T-helper 17 cell (primary cell): ENCODE results near the gene TCF20. TPM values are rescaled to one million over a fixed set of nuclear protein-coding genes. Genes with fewer than 3 reads are reported as not detected.
A peak's percentile ranks its signal among the peaks of the same experiment; 100 is the strongest.

Source experiments
- ATAC-seq: fragments of 150-1000 bp; cut with Tn5 transposase; 2 replicates; pipeline ENCODE4 v1.10.0; 2021; ENCODE audit warnings: mild to moderate bottlenecking, moderate library complexity
- DNase-seq, 3 donors: peaks; one replicate each; pipeline versions ENCODE4 v3.0.0 to v3.0.0-alpha.2; 2020 to 2021
- H3K9me3 ChIP-seq: one replicate; pipeline ENCODE4 v1.7.0; 2013; ENCODE audit warnings: low read length, mild to moderate bottlenecking; ENCODE audit not compliant: control insufficient read depth, poor library complexity, severe bottlenecking
- H3K27ac Mint-ChIP-seq: one replicate; pipeline ENCODE4 v1.8.0; 2022; ENCODE audit warnings: mild to moderate bottlenecking, moderate library complexity, mixed read lengths
- H3K27me3 Mint-ChIP-seq: one replicate; pipeline ENCODE4 v1.8.0; 2022; ENCODE audit warnings: mixed read lengths
- H3K36me3 Mint-ChIP-seq: one replicate; pipeline ENCODE4 v1.8.0; 2022; ENCODE audit warnings: low read depth, mixed read lengths
- H3K4me1 Mint-ChIP-seq: one replicate; pipeline ENCODE4 v1.8.0; 2022; ENCODE audit warnings: mild to moderate bottlenecking, mixed read lengths
- H3K4me3 Mint-ChIP-seq: one replicate; pipeline ENCODE4 v1.8.0; 2022; ENCODE audit warnings: mild to moderate bottlenecking, moderate library complexity, mixed read lengths
- total RNA-seq, 4 donors: library from RNA in 2 of 4; stranded (reverse) in 2 of 4; gene quantifications; one replicate each; pipeline ENCODE4 v1.2.3 and lab custom pipeline; 2022 to 2026

TCF20 gene
- total RNA-seq, 2 donors from 2014 or later: 68.7 to 81.9 TPM

- Mint-ChIP-seq H3K4me3 (peak overlapping the region; percentile 67), H3K4me1 (peaks cover 18% of the 10 kb centered on the region), H3K27me3 (no peaks in the 10 kb centered on the region), H3K27ac (no peak overlapping the region), H3K36me3 (no peaks in the 10 kb centered on the region)
- no peaks in the 10 kb centered on the region for H3K9me3 ChIP-seq
- no peak for DNase-seq
- no peak for ATAC-seq
Measured at GRCh38 chr22:42271906-42272305, 1.5 kb upstream of the TCF20 start.

GRCh38 chr22:42271191-42271813 is 849 bp upstream of the TCF20 start:
- DNase-seq (no peak), ATAC-seq (no peak)
- Mint-ChIP-seq H3K4me3 (peak overlapping the region; percentile 67), H3K27me3 (no peaks in the 10 kb centered on the region), H3K4me1 (peaks cover 18% of the 10 kb centered on the region), H3K36me3 (no peaks in the 10 kb centered on the region), H3K27ac (no peak overlapping the region)
- H3K9me3 ChIP-seq: no peaks in the 10 kb centered on the region

- Mint-ChIP-seq H3K36me3 (no peaks in the 10 kb centered on the region), H3K27ac (peak overlapping the region; percentile 93), H3K27me3 (no peaks in the 10 kb centered on the region), H3K4me1 (peaks cover 24% of the 10 kb centered on the region), H3K4me3 (peak overlapping the region; percentile 96)
- DNase-seq: no peak
- no peaks in the 10 kb centered on the region for H3K9me3 ChIP-seq
- peak; percentile 60 for ATAC-seq
Measured at GRCh38 chr22:42270176-42270509, 310 bp downstream of the TCF20 start.

- DNase-seq: peak; percentile 41 to 64 (median 60)
- no peaks in the 10 kb centered on the region for H3K27me3 Mint-ChIP-seq
- H3K27ac Mint-ChIP-seq: peak overlapping the region; percentile 93
- peak overlapping the region; percentile 96 for H3K4me3 Mint-ChIP-seq
- no peaks in the 10 kb centered on the region for H3K9me3 ChIP-seq
- peak; percentile 64 for ATAC-seq
- H3K36me3 Mint-ChIP-seq: no peaks in the 10 kb centered on the region
- peaks cover 30% of the 10 kb centered on the region for H3K4me1 Mint-ChIP-seq
Measured at GRCh38 chr22:42269432-42270175, 849 bp downstream of the TCF20 start.

GRCh38 chr22:42268852-42269410 is 1.5 kb downstream of the TCF20 start:
- Mint-ChIP-seq H3K4me3 (peak overlapping the region; percentile 96), H3K36me3 (no peaks in the 10 kb centered on the region), H3K4me1 (peaks cover 36% of the 10 kb centered on the region), H3K27me3 (no peaks in the 10 kb centered on the region), H3K27ac (peak overlapping the region; percentile 93)
- no peak for ATAC-seq
- no peak for DNase-seq
- no peaks in the 10 kb centered on the region for H3K9me3 ChIP-seq

GRCh38 chr22:42265321-42265720 is 5.1 kb downstream of the TCF20 start:
- no peak overlapping the region for H3K4me3 Mint-ChIP-seq
- ATAC-seq: no peak
- DNase-seq: no peak
- H3K27me3 Mint-ChIP-seq: no peaks in the 10 kb centered on the region
- H3K9me3 ChIP-seq: no peaks in the 10 kb centered on the region
- H3K27ac Mint-ChIP-seq: peak overlapping the region; percentile 84
- no peaks in the 10 kb centered on the region for H3K36me3 Mint-ChIP-seq
- peaks cover 65% of the 10 kb centered on the region for H3K4me1 Mint-ChIP-seq

- DNase-seq (no peak), ATAC-seq (no peak)
- Mint-ChIP-seq H3K4me1 (peaks cover 71% of the 10 kb centered on the region), H3K27me3 (no peaks in the 10 kb centered on the region), H3K4me3 (no peak overlapping the region), H3K27ac (peak overlapping the region; percentile 84), H3K36me3 (no peaks in the 10 kb centered on the region)
- no peaks in the 10 kb centered on the region for H3K9me3 ChIP-seq
Measured at GRCh38 chr22:42263944-42264343, 6.5 kb downstream of the TCF20 start.

- peaks cover 2% of the 10 kb centered on the region for H3K36me3 Mint-ChIP-seq
- no peaks in the 10 kb centered on the region for H3K9me3 ChIP-seq
- no peaks in the 10 kb centered on the region for H3K27me3 Mint-ChIP-seq
- DNase-seq (no peak), ATAC-seq (peak; percentile 62)
- H3K27ac Mint-ChIP-seq: peak overlapping the region; percentile 45
- H3K4me3 Mint-ChIP-seq: peak overlapping the region; percentile 66
- H3K4me1 Mint-ChIP-seq: peaks cover 72% of the 10 kb centered on the region
Measured at GRCh38 chr22:42262964-42263363, 7.5 kb downstream of the TCF20 start.

GRCh38 chr22:42261296-42261695 is 9.2 kb downstream of the TCF20 start:
- no peaks in the 10 kb centered on the region for H3K27me3 Mint-ChIP-seq
- no peaks in the 10 kb centered on the region for H3K9me3 ChIP-seq
- no peak overlapping the region for H3K4me3 Mint-ChIP-seq
- H3K27ac Mint-ChIP-seq: peak overlapping the region; percentile 61
- ATAC-seq: no peak
- H3K4me1 Mint-ChIP-seq: peaks cover 79% of the 10 kb centered on the region
- DNase-seq: no peak
- H3K36me3 Mint-ChIP-seq: peaks cover 2% of the 10 kb centered on the region

- DNase-seq: no peak
- no peaks in the 10 kb centered on the region for H3K9me3 ChIP-seq
- Mint-ChIP-seq H3K4me1 (peaks cover 68% of the 10 kb centered on the region), H3K27me3 (no peaks in the 10 kb centered on the region), H3K27ac (peak overlapping the region; percentile 68), H3K4me3 (no peak overlapping the region), H3K36me3 (peaks cover 2% of the 10 kb centered on the region)
- ATAC-seq: no peak
Measured at GRCh38 chr22:42258126-42258525, 12.3 kb downstream of the TCF20 start.

GRCh38 chr22:42257386-42257785 is 13.1 kb downstream of the TCF20 start:
- Mint-ChIP-seq H3K27ac (peak overlapping the region; percentile 77), H3K36me3 (peaks cover 2% of the 10 kb centered on the region), H3K4me3 (no peak overlapping the region), H3K27me3 (no peaks in the 10 kb centered on the region), H3K4me1 (peaks cover 61% of the 10 kb centered on the region)
- DNase-seq (no peak), ATAC-seq (no peak)
- no peaks in the 10 kb centered on the region for H3K9me3 ChIP-seq

GRCh38 chr22:42256930-42257329 is 13.5 kb downstream of the TCF20 start:
- DNase-seq (no peak), ATAC-seq (peak; percentile 35)
- Mint-ChIP-seq H3K36me3 (peaks cover 2% of the 10 kb centered on the region), H3K4me1 (peaks cover 57% of the 10 kb centered on the region), H3K27ac (peak overlapping the region; percentile 77), H3K4me3 (peak overlapping the region; percentile 2), H3K27me3 (no peaks in the 10 kb centered on the region)
- H3K9me3 ChIP-seq: no peaks in the 10 kb centered on the region

- no peak overlapping the region for H3K4me3 Mint-ChIP-seq
- H3K4me1 Mint-ChIP-seq: peaks cover 52% of the 10 kb centered on the region
- H3K27ac Mint-ChIP-seq: no peak overlapping the region
- DNase-seq: no peak
- peaks cover 2% of the 10 kb centered on the region for H3K36me3 Mint-ChIP-seq
- no peak for ATAC-seq
- no peaks in the 10 kb centered on the region for H3K27me3 Mint-ChIP-seq
- no peaks in the 10 kb centered on the region for H3K9me3 ChIP-seq
Measured at GRCh38 chr22:42256220-42256619, 14.2 kb downstream of the TCF20 start.
